Measurements from ENCODE around the gene NHP2. TPM values are rescaled to one million over a fixed set of nuclear protein-coding genes. Genes with fewer than 3 reads are reported as not detected.

Gene NHP2
- polyA plus RNA-seq (318 and 332 TPM in 2 replicates), polyA minus RNA-seq (105 and 138 TPM in 2 replicates)

DNA sequence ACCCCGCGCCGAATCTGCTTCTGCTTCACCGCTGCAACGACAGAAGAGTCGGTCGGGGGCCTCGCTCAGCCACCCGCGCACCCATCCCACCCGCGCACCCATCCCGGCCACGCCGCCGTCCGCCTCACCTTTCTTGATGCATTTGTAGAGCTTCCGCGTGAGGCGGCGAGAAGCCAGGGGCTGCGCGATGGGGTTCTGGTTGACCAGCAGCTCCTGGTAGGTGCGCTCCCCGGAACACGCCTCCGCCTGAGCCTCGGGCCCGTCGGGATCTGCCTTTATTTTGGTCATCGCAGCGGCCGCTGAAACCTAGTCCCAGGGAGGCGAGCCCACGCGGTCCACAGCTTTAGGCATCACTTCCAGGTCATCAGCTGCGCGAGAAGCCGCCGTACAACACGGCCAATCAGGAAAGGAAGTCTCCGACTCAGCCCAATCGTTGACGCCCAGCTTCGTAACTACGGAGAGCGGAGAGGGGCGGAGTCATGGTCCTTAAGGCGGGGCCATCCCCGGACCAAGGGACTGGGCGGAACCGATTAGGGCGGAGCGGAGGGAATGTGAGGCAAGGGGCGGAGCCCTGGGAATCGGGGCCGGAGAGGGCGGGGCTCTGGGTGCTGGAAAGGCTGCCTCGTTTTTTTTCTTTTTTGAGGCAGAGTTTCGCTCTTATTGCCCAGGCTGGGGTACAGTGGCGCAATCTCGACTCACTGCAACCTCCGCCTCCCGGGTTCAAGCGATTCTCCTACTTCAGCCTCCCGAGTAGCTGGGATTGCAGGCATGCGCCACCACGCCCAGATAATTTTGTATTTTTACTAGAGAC is at the start of gene NHP2:
Gene NHP2 (minus strand): TSS at position 356 of the 811 bp plus-strand sequence. CDS start 68 bp downstream, at position 288.
- peak within 1 kb of the TSS; percentile 74 for H3K4me3 ChIP-seq (ENCODE audit: low read length)
- no peak within 1 kb of the TSS for H3K27ac ChIP-seq (ENCODE audit: low read length)
- peaks cover 5% of the 10 kb centered on the region for H3K79me2 ChIP-seq (replicated peaks; ENCODE audit: insufficient read depth, low read length)
- no peaks in the 10 kb centered on the region for H3K36me3 ChIP-seq (ENCODE audit: insufficient read depth, low read length)
- H3K4me2 ChIP-seq (ENCODE audit: low read length), result peak within 1 kb of the TSS; percentile 98
- no peaks in the 10 kb centered on the region for H3K9me3 ChIP-seq (ENCODE audit: low read length)
- H2AFZ ChIP-seq (ENCODE audit: low read depth, low read length), result peak within 1 kb of the TSS; percentile 15
- no peaks in the 10 kb centered on the region for H3F3A ChIP-seq (ENCODE audit: insufficient read depth, low read length, poor library complexity, severe bottlenecking)
- no peaks in the 10 kb centered on the region for H3K27me3 ChIP-seq (ENCODE audit: insufficient read depth, low read depth, low read length)
- H4K20me1 ChIP-seq (ENCODE audit: insufficient read depth), result no peaks in the 10 kb centered on the region
- H3K9ac ChIP-seq (ENCODE audit: low read length), result peak within 1 kb of the TSS; percentile 65
- H3K9me2 ChIP-seq (ENCODE audit: insufficient read depth, low read length), result no peaks in the 10 kb centered on the region
- TF ChIP-seq EZH2 (IDR thresholded peaks at IDR 0.05; ENCODE audit: borderline replicate concordance, insufficient read depth, low read length, poor library complexity, severe bottlenecking) (no peak), POLR2AphosphoS5 (IDR thresholded peaks at IDR 0.05) (peak; percentile 85), TAF1 (IDR thresholded peaks at IDR 0.05; ENCODE audit: low read depth) (peak; percentile 58), RAD21 (conservative IDR thresholded peaks at IDR 0.05) (no peak), MXI1 (conservative IDR thresholded peaks at IDR 0.05; ENCODE audit: poor library complexity, severe bottlenecking) (peak; percentile 97)
- TF ChIP-seq, protein P1, sequence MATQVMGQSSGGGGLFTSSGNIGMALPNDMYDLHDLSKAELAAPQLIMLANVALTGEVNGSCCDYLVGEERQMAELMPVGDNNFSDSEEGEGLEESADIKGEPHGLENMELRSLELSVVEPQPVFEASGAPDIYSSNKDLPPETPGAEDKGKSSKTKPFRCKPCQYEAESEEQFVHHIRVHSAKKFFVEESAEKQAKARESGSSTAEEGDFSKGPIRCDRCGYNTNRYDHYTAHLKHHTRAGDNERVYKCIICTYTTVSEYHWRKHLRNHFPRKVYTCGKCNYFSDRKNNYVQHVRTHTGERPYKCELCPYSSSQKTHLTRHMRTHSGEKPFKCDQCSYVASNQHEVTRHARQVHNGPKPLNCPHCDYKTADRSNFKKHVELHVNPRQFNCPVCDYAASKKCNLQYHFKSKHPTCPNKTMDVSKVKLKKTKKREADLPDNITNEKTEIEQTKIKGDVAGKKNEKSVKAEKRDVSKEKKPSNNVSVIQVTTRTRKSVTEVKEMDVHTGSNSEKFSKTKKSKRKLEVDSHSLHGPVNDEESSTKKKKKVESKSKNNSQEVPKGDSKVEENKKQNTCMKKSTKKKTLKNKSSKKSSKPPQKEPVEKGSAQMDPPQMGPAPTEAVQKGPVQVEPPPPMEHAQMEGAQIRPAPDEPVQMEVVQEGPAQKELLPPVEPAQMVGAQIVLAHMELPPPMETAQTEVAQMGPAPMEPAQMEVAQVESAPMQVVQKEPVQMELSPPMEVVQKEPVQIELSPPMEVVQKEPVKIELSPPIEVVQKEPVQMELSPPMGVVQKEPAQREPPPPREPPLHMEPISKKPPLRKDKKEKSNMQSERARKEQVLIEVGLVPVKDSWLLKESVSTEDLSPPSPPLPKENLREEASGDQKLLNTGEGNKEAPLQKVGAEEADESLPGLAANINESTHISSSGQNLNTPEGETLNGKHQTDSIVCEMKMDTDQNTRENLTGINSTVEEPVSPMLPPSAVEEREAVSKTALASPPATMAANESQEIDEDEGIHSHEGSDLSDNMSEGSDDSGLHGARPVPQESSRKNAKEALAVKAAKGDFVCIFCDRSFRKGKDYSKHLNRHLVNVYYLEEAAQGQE (IDR thresholded peaks at IDR 0.05; ENCODE audit: borderline replicate concordance), result peak; percentile 22

DNA sequence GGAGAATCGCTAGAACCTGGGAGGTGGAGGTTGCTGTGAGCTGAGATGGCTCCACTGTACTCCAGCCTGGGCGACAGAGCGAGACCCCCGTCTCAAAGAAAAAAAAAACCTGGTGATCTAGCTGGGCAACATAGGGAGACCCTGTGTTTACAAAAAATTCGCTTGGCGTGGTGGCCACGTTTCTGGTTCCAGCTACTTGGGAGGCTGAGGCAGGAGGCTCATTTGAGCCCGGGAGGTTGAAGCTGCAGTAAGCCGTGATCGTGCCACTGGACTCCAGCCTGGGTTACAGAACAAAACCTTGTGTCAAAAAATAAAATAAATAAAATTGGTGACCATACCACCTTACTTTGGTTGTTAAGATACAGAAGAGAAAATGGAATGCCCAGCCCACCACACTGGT is 48.9 kb upstream of the NHP2 start:
- no peaks in the 10 kb centered on the region for H3K9me2 ChIP-seq (ENCODE audit: insufficient read depth, low read length)
- H3F3A ChIP-seq (ENCODE audit: insufficient read depth, low read length, poor library complexity, severe bottlenecking), result no peaks in the 10 kb centered on the region
- no peak overlapping the region for H3K4me3 ChIP-seq (ENCODE audit: low read length)
- H3K27me3 ChIP-seq (ENCODE audit: insufficient read depth, low read depth, low read length), result no peaks in the 10 kb centered on the region
- H3K4me2 ChIP-seq (ENCODE audit: low read length), result no peak overlapping the region
- H3K9me3 ChIP-seq (ENCODE audit: low read length), result no peaks in the 10 kb centered on the region
- H2AFZ ChIP-seq (ENCODE audit: low read depth, low read length), result no peak overlapping the region
- no peak overlapping the region for H3K27ac ChIP-seq (ENCODE audit: low read length)
- no peaks in the 10 kb centered on the region for H3K36me3 ChIP-seq (ENCODE audit: insufficient read depth, low read length)
- no peak overlapping the region for H3K9ac ChIP-seq (ENCODE audit: low read length)
- H3K79me2 ChIP-seq (replicated peaks; ENCODE audit: insufficient read depth, low read length), result peaks cover 24% of the 10 kb centered on the region
- H4K20me1 ChIP-seq (ENCODE audit: insufficient read depth), result peaks cover 18% of the 10 kb centered on the region
- TF ChIP-seq TAF1 (IDR thresholded peaks at IDR 0.05; ENCODE audit: low read depth), result no peak
- TF ChIP-seq MXI1 (conservative IDR thresholded peaks at IDR 0.05; ENCODE audit: poor library complexity, severe bottlenecking), result no peak
- no peak for TF ChIP-seq SMC3 (conservative IDR thresholded peaks at IDR 0.05; ENCODE audit: poor library complexity)

DNA sequence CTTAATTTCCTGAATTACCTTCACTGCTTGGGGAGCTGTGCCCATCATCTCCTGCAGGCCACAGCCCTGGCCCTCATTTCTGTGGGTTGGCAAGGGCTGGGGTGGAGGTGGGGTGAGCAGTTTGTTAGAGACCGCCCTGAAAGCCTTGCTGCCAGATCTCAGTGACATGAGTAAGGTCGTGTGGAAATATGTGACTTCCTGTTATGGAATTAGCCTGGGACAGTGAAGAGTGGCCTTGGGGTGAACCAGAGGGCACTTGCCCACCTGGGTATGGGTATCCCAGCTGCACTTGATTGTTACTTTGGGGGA is 48.2 kb upstream of the NHP2 start:
- Histone ChIP-seq H3K9me2 (ENCODE audit: insufficient read depth, low read length) (no peaks in the 10 kb centered on the region), H3K9me3 (ENCODE audit: low read length) (no peaks in the 10 kb centered on the region), H3K4me2 (ENCODE audit: low read length) (no peak overlapping the region), H3K9ac (ENCODE audit: low read length) (no peak overlapping the region), H3K27ac (ENCODE audit: low read length) (no peak overlapping the region), H3F3A (ENCODE audit: insufficient read depth, low read length, poor library complexity, severe bottlenecking) (no peaks in the 10 kb centered on the region), H3K27me3 (ENCODE audit: insufficient read depth, low read depth, low read length) (no peaks in the 10 kb centered on the region), H3K36me3 (ENCODE audit: insufficient read depth, low read length) (no peaks in the 10 kb centered on the region), H3K4me3 (ENCODE audit: low read length) (no peak overlapping the region), H4K20me1 (ENCODE audit: insufficient read depth) (peaks cover 15% of the 10 kb centered on the region), H2AFZ (ENCODE audit: low read depth, low read length) (no peak overlapping the region), H3K79me2 (replicated peaks; ENCODE audit: insufficient read depth, low read length) (peaks cover 17% of the 10 kb centered on the region)
- no peak for TF ChIP-seq EZH2 (IDR thresholded peaks at IDR 0.05; ENCODE audit: borderline replicate concordance, insufficient read depth, low read length, poor library complexity, severe bottlenecking)
- TF ChIP-seq MXI1 (conservative IDR thresholded peaks at IDR 0.05; ENCODE audit: poor library complexity, severe bottlenecking), result no peak
- TF ChIP-seq RAD21 (conservative IDR thresholded peaks at IDR 0.05), result no peak
- TF ChIP-seq, protein P1 (IDR thresholded peaks at IDR 0.05; ENCODE audit: borderline replicate concordance), result no peak
- TF ChIP-seq POLR2AphosphoS5 (IDR thresholded peaks at IDR 0.05), result no peak
- no peak for TF ChIP-seq SMC3 (conservative IDR thresholded peaks at IDR 0.05; ENCODE audit: poor library complexity)
- TF ChIP-seq TAF1 (IDR thresholded peaks at IDR 0.05; ENCODE audit: low read depth), result no peak
- no peak for TF ChIP-seq EP300 (conservative IDR thresholded peaks at IDR 0.05; ENCODE audit: poor library complexity, severe bottlenecking)
- TF ChIP-seq, protein P2, sequence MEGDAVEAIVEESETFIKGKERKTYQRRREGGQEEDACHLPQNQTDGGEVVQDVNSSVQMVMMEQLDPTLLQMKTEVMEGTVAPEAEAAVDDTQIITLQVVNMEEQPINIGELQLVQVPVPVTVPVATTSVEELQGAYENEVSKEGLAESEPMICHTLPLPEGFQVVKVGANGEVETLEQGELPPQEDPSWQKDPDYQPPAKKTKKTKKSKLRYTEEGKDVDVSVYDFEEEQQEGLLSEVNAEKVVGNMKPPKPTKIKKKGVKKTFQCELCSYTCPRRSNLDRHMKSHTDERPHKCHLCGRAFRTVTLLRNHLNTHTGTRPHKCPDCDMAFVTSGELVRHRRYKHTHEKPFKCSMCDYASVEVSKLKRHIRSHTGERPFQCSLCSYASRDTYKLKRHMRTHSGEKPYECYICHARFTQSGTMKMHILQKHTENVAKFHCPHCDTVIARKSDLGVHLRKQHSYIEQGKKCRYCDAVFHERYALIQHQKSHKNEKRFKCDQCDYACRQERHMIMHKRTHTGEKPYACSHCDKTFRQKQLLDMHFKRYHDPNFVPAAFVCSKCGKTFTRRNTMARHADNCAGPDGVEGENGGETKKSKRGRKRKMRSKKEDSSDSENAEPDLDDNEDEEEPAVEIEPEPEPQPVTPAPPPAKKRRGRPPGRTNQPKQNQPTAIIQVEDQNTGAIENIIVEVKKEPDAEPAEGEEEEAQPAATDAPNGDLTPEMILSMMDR (IDR thresholded peaks at IDR 0.05; ENCODE audit: poor library complexity, severe bottlenecking), result no peak
